NCI-H1694 (cell line): ENCODE measurements around the gene BARX2.

Experiments used
- DNase-seq: peaks from one replicate; lab custom pipeline; 2025; lab: John Stamatoyannopoulos, UW

BARX2 gene

DNA sequence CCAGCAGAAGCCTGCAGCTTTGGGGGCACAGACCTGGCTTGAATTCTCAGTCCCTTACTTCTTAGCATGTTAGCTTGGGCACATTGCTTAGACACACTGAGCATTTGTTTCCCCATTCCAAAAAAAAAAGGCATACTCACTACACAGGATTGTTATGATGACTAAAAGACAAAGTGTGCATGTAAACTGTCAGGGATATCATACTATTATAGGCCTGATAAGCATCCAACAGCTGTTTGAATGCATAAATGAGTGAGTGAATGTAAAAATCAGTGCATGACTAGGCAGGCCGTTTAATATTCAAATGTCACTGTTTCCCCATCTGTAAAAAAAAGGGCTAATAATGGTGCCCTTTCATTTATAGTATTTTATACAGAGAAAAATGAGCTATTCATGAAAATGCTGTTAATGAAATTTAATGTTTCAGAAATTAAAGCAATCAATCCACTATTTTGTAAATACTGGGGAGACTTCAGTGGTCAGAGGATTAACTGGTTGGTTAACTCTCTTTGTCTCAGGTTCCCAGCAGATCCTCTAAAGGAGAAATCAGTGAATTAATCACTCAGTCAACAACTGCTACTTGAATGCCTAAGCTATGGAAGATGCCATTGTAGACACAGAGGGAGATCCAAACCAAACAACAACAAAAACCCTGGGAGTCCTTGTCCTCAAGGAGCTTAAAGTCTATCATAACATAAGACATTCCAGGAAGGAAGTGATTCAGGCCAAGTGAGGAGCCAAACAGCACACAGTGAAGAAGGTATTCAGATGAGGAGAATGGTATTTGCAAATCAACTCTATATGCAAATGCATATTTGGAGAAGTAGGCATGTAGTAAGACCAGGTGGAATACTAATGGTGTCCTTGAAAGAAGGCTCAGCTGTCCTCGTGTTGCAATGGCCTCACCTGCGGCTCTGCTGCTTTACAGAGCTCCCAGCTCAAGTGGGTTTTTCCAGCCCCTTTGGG is 26.8 kb downstream of the BARX2 start:
- DNase-seq, result no peak

DNA sequence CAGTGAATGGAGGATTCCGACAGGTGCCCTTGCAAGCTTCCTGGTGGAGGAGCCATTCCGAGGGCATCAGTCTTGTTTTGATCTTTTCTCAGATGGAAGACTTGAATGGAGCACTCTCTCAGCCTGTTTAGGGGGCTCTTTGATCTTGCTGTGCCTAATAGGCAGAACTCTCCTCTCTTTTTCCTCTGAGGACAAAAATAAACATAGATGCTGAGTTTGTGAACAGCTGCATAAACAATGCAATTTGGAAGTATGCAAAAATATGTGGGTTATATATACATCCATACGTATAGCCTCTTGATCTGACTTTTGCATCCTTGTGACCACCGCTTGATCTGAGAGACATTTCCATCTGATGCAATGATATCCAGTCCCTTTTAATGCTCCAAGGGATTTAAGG is 29.1 kb downstream of the BARX2 start:
- DNase-seq, result no peak

DNA sequence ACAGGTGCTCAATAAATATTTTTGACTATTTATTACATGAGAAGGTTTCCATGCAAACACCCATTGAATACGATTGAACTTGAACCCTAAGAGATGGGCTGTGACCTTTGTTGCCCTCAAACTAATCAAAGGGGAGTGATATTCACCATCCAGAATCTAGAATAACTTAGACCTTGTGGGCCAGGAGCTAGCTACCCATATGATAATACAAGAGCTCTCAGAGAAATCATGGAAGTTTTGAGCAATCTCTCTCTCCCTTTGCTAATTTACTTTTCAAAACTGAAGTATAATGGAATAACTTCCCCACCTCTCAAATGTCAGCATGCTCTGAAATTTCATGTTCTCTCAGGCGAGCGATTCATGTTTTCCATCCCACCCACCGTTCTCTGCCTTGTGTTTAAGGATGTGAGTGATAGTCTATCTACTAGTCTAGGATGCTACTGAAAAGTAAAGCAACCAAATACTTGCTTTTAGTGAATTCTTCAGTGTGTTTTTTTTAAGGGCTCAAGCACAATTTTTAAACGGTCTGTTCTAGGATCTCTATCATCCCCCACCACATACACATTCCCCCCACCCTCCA is 33.3 kb downstream of the BARX2 start:
- no peak for DNase-seq

DNA sequence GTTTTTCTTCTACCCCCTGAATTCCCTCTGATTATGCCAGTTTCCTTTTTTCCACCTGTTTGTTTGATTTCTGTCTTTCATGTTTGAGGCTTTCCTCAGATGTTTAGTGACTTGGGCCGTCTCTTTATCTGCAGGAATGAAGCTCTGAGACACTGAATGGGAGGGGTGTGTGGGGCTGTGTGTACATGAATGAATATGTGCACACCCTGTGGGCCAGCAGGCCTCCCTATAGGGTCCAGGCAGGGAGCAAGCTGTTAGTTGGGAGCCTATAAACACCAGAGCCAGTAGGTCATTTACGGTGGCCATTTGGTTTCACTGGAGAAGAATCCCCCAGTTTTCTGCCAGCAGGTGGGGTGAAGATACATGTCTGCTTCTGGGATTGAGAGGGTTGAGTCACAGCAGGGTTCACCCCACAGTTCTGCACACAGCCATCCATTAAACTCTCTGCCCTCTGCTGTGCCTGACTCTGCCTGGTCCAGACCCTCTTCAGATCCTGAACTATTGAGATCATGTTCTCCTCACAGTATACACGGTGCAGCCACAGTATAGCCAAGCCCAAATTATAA is 34.8 kb downstream of the BARX2 start:
- DNase-seq, result no peak

DNA sequence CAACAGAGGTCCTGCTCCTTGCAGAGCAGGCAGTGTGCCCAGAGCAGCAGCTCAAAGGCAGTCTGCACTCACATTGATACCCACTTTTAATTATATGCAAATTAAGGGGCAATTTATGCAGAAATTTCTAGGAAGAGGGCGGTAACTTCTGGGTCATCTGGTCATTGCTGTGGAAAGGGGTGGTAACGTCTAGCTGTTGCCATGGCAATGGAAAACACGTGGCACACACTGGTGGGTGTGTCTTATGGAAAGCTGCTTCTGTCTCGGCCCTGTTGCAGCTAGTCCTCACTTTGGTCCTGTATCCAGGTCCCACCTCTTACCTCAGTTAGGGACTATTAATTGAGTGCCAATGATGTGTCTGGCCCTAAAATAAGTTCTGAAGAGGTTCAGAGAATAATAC is 36.8 kb downstream of the BARX2 start:
- DNase-seq, result no peak

DNA sequence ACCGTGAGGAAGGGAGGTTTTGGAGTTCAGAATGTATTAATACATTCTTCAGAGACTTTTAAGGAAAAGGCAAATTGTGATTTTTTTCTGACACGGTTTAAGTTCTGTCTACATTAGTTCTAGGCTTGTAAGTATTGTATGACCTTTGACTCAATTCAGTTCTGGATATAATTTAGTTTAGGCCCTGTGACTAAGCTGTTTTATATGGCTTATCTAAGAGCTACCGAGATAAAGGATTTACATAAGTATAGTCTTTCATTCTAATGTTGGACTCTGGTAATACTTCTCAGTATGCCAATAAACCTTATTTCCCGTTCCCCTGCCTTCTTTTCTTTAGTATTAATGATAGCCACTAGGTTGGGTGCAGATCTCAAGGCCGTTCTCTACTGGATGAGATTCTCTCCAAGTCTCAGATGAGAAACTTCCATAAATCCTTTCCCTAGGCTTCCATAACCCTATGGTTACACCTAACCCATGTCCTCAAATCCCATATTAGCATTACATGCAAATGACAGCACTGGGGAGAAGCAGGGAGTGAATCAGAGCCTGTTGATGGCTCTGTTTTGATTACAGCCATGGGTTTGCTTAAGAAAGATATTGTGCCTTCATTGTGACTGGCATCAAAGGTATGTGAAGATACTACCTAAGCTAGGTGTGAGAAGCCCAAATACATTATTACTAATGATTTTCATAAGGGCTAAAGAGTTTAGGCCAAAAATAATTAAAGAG is 38.7 kb downstream of the BARX2 start:
- DNase-seq, result no peak

DNA sequence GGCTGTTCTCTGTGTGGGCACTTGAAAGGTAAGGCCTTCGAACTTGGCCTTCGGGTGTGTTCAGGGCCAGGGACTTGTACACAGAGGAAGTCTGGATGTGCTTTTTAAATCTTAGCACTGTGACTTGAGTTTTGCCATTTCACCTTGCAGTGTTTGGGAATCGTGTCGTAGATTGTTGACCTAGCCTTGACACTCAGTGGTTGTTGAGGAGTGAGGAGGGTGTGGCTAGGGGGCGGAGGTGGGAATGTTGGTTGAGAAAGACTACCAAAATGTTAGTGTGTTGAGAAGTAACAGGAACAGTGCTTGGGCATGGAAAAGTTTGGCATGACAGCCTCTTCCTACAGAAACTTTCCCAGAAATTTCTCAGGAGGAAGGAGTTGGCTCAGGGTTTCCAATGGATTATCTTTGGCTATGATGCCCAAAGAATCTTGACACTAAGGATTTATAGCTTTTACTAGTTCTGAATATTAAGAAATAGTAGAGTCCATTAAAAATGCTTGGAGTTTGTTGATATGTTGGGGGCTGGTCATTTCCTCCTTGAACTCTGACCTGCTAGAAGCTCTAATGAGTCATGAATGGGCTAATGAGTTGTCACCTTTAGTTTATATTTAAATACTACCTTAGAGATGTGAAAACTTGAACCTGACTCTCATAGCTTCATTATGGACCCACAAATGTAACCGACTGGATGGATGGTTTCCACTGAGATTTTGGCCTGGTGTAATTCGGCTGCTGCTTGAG is 40.6 kb downstream of the BARX2 start:
- DNase-seq, result no peak

DNA sequence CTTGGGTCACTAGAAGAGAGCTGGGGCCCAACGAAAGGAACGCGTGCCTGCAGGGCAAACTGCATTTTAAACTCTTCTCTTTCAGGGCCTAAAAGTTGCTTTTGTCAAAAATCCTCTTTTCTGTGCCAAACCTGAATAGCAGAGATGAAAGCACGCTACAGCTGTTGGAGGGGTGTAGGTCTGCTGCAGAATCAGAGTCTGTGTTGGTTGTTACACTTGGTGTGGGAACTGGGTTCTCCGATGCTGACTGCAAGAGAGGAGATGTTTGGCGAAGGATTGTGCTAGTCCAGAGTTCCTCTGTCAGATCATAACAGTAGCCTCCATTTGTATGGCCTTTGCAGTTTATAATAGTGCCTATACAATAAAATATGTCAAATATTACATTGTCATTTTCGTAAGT is 41.8 kb downstream of the BARX2 start:
- no peak for DNase-seq

DNA sequence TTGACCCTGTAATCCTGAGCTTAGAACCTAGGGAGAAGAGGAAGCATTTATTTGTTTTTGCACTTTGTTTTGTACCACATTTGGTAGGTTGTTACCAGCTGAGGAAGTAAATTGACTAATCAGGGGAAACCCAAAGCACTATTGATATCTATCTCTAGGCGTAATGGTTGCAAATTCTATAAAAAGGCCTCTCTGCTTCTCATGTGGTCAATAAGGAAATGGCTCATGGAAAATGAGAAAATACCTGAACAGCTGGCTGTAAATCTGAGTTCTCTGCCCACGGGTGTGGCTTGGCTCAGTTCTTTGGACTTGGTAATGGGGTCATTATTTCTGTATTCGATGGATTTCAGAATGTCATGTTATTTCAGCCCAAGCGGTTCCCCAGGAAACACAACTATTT is 42.4 kb downstream of the BARX2 start:
- no peak for DNase-seq

DNA sequence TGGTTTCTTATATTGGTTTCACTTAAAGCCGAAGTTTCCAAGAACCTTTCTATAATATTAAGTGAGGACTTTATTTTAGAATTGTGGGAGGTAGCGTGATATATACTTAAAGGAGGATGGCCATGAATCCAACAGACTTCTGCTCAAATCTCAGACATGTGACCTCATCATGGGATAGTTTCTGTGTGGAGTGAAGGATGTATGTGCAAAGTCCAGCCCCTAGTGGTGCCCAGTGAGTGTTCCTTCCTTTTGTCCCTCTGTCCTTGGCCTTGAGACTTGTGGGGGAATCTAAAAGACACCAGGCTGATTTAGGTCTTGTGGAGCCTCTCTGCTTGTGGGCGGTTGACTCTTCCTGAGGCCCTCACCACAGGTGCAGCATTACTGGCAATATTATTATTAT is 43.7 kb downstream of the BARX2 start:
- no peak for DNase-seq

DNA sequence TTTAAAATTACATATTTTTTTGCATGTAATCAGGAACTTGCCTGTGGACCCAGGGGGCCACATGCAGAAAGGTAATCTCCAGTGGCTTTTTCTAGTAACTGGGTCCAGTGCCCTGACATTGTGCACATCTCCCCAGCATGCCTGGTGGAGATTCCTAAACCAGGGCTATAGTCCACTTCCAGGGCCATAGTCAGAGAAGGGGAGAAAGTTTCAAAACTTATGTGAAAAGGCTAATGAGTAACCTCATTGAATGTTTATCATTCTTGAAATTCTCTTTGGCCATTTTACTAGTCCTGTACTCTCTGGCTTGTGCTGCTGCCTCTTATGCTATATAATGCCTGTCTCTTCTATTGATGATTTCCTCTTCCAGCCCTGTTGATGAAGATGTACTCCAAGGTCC is 47.8 kb downstream of the BARX2 start:
- DNase-seq, result no peak

DNA sequence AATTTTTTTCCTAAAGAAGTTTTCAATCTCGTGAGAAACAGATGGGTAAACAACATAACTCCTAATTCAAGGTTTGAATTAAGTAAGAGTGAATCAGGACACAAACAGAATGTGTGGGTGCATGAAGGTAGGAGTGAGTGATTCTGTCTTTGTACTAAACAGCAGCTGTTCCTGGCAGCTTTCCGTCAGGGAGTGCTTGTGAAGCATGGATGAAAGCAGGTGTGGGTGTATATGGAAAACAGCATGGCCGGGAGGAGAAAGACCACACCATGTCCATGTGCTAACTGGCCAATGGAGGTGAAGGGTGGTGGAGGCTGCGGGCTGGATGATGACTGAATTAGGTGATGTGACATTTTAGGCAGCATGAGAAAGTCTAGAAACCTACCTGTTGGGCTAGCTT is 49.6 kb downstream of the BARX2 start:
- DNase-seq, result no peak

DNA sequence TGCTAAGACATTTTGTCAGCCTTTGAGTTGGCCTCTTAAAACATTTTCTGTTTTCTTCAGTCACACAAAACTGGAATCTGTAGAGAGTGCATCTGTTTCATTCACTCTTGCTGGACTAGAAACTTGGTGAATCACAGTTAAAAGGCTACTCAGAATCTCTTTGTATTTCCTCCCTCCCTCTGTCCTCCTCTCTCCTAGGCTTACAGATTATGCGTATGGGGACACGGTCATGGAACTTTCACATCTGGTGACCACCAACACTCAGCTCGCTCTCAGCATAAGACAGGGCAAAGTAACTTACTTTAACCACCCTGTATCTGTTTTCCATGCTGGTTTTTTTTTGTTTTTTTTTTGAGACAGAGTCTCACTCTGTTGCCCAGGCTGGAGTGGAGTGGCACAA is 50.4 kb downstream of the BARX2 start:
- no peak for DNase-seq

DNA sequence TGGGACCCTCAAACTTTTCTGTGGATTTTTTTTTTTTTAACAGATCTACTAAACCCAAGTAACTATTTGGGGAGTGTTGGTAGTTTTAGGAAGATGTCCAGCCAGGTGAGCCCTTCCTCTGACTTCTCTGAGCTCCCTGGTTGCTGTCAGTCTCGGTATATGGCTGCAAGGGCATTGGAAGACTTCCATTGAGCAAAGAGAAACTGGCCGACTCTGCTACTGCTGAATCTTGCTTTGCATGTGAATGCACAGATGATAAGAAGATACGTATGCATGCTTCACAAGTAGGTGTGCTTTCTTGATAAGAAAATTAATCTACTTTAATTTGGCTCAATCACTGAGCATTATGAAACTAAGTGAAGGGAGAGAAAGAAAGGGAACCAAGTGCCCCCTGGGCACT is 51.1 kb downstream of the BARX2 start:
- DNase-seq, result no peak

DNA sequence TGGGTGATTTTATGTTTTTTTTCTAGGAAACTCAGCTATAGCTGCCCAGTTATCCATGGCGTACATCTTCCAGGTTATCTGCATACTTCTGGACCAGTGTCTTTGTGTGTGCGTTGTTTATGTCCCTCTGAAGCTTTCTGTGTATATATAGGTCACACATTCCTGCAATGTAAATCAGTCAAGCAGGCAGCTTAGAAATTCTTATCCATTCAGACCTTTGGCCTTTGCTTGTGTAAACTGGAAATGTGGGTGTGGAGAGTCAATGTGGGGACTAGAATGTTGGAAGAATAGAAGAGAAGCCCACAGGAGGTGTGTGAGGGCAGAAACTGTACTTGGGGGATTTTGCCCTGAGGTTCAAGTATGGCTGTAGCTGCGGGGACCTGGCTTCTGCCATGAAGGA is 51.7 kb downstream of the BARX2 start:
- no peak for DNase-seq

DNA sequence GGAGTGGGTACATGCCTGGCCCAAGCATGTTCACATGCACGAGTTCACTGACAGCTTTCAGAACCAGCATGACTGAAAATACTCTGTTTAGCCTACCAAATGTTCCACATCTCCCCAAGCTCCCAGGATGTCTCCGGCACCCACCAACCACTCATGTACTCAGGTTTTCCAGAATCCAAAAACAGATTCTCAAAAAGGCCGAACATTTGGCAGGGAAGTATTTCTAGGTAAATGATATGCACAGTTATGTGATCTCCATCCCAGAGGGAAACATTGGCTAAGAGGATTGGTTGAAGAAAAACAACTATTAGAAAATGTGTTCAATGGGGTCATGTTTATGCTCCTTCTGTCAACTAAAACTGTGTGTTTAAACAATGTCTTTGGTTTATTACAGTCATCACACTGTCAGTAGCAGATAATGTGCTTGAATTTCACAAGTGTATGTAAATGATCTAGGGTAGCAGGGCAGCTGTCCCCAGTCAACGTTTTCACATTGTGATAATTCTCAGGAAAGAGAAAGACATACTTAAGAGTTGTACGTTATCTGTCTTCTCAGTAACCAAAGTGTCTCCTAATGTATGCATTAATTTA is 52.3 kb downstream of the BARX2 start:
- no peak for DNase-seq

DNA sequence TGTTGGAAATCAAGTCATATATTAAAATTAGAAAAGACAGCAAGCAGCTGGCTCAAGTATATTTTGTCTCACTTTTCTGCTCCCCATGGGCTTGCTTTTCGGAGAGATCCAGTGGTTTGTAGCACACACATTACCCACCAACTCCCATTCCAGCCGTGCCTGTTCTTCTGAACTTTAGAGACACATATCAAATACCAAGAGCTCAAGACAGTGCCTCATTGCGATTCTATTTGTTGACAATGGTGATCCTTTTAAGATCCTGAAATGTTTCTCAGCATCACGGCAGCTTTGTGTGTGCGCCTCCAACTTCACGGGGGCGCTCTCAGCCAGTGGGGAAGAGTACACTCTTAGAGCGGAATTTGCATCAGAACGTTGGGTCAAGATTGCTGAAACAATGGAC is 52.9 kb downstream of the BARX2 start:
- DNase-seq, result no peak

DNA sequence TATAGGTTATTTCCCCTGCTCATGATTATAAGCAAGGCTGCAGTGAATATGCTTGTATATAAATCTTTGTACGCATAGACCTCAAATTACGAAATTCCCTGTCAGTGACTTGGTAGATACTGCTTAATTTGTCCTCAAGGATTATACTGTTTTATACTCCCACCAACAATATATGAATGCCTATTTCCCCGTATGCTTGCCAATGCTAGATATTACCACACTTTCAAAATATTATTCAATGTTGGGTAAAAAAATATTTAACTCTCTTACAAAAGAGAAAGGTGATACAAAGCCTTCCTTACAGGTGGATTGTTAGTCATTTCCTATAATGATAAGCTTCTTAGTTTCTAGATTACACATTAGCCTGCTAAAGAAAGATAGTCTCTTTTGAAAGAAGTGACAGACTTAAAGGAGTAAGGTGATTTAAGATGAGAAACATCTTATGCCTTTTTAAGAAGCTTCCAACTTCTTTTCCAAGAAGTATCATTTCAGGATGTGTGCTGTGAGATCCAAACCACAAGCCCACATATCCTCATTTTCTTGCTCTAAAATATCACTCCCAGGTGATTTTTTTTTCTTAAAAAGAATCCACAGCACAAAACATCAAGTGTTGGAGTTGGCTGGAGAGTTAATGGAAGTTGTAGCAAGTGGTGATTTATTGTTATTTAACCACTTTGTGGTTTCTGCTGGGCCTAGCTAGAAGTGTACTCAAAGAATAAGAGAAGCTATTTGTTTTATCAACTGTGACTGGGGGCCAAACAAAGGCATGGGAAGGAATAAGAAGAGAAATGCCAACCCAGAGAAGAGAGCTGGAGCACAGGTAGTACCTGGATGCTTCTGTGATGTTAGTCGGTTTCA is 59.2 kb downstream of the BARX2 start:
- no peak for DNase-seq

DNA sequence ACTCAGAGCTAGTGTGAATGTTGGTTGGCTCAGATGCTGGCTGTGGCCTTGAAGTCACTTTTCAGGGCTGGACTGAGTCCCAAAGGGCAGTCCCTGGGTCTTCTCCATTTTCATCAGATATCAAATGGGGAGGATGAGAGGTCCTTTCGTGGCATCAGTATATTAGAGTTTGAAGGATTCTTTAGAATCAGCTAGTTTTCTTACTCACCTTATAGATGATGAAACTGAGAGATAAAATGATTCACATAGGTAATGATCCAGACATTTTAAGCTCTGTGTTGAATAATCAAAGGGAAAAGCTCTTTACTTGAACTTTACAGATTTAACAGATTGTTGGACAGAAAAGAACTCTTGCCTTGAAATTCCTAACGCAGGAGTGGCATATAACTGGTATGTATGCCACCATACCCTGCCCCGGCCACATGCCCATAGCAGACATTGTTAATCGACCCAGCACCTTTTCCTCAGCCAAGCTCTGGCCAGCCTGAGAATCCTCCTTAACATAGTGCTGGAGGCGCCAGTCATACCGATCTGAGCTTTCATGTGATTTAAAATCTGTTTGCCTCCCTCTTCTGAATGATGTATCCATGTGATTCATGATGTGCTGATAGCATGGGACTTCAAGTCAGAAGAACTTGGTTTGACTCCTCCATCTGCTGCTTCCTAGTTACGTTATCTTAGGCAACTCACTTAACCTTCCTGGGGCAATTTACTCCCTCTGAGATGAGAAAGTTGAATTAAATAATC is 60.0 kb downstream of the BARX2 start:
- DNase-seq, result no peak

DNA sequence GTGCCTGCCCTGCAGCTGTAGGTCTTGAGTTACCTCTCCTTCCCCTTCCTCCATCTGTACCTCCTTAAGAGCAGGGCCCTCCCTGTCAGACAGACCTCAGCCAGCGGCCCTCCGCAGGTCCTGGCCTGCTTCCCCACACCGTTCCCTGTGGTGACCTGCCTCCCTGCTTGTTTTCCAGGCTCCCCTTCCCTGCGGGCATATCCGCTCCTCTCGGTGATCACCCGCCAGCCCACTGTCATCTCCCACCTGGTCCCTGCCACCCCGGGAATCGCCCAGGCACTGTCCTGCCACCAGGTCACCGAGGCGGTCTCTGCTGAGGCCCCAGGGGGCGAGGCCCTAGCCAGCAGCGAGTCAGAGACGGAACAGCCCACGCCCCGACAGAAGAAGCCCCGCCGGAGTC is 60.9 kb downstream of the BARX2 start:
- DNase-seq, result no peak
